GM21381 (cell line): ENCODE measurements around the gene TSPAN18.

ENCODE experiments used
- ATAC-seq: cut with Tn5 transposase; IDR thresholded peaks from one replicate; pipeline ENCODE4 v1.9.1; 2021; ENCODE audit warnings: mild to moderate bottlenecking, moderate library complexity; ENCODE audit not compliant: unreplicated experiment

TSPAN18 gene

DNA sequence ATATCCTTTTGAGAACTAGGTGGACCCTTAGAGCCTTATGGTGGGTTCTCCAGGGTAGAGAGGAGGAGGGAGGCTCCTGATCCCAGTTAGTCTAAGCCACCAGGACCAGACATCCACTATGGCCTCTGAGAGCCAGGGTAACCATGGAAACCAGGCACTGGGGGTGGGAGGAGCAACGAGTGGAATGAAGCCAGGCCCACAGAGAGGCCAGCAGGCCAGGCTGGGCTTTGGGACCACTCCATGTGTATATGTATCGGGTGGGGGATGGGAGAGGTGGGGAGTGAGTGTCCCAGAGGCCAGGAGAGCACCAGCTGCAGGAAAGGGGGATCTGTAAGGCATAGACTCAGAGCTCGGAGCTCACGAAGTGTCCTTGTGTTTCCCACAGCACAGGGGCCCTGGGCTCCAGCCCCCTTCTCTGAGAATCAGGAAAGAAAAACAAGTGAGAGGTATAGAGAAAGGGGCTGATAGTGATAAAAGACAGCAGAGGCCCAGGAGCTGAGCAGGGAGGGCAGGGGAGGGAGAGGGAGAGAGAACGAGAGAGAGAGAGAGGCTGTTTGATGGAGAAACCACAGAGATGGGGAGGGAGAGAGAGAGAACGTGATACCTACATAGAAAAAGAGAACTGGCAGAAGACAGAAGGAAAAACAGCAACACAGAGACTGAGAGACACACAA, 15.5 kb upstream of the TSPAN18 start:
- ATAC-seq: no peak

DNA sequence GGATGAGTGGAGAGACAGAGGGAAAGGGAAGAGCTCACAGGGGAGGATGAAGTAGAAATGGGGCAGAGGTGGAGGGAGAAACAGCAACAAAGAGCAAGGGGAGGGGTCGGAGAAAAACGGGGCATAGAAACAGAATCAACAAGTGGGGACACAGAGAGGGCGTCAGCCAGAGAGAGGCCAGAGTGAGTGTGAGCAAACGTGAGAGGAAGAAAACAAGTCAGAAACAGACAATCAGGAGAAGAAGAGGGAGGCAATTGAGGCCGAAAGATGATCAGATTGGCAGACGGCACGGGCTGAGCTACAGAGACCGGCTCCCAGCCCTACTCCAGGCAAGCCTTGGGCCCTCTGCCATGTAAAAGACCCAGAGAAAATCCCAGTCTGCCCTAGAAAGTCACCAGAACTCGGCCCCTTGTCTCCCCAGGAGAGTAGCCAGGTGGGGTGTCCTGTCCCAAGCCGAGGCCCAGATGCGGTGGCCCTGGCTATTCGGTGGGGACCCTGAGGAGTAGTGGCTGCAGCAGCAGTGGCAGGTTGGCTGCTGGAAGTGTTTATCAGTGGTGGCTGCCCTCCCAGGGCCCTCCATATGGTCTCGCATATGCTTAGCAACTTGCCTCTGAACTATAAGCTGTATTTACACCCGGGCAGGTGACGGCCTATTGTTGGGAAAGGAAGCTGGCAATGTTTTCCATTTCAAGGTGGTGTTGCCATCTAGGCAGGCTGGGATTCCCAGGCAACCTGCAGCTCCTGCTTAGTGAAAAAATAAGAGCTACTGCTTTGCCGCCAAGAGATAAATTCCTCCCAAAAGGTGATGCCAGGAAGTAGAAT, 14.8 kb upstream of the TSPAN18 start:
- no peak for ATAC-seq

DNA sequence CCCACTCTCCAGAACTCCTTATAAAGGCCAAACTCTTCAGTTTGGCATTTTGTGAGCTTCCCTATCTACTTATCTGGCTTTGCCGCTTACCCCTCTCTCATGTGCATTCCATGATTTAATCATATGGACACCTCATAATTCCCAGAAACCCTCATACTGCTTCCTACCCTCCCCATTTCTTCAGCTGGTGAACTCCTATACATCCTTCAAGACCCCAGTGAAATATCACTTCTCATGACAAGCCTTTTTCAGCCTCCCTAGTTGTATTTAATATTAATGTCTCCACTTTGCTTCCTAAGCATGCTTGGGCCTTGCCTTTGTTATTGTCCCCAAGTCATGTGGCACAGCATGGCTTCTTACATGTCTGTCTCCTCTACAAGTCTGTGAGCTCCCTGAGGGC, 13.7 kb upstream of the TSPAN18 start:
- no peak for ATAC-seq

DNA sequence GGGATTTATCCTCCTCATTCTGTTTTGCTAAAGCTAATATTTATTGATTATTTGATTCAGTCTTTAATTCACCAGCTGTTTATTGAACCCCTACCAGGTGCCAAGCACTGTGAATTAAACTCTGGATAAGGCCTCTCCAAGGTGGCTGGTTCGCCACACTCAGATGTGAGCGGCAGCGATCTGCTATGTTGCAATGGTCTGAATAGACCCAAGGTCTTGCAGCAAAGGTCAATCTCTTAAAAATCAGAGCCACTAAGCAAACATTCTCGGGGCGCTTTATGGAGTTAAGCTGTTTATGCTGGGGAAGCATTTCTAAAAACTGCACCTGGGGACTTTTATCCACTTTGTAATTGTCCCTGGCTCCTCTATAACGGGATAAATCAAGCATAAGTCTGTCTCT, 10.5 kb upstream of the TSPAN18 start:
- ATAC-seq: no peak

DNA sequence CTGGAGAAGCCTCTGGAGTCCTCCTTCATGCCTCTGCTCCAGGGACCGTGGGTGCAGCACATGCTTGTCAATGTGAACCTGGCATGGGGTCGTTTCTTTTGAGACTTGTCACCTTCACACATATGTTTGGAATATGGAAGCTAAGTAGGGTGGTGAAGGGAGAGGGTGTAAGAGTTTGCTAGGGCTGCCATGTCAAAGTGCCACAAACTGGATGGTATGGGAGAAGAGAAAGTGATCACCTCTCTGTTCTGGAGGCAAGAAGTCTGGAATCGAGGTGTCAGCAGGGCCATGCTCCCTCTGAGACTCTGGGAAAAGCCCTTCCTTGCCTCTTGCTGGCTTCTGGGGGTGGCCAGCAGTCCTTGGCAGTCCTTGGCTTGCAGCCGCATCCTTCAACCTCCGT, 8.7 kb upstream of the TSPAN18 start:
- ATAC-seq: no peak

DNA sequence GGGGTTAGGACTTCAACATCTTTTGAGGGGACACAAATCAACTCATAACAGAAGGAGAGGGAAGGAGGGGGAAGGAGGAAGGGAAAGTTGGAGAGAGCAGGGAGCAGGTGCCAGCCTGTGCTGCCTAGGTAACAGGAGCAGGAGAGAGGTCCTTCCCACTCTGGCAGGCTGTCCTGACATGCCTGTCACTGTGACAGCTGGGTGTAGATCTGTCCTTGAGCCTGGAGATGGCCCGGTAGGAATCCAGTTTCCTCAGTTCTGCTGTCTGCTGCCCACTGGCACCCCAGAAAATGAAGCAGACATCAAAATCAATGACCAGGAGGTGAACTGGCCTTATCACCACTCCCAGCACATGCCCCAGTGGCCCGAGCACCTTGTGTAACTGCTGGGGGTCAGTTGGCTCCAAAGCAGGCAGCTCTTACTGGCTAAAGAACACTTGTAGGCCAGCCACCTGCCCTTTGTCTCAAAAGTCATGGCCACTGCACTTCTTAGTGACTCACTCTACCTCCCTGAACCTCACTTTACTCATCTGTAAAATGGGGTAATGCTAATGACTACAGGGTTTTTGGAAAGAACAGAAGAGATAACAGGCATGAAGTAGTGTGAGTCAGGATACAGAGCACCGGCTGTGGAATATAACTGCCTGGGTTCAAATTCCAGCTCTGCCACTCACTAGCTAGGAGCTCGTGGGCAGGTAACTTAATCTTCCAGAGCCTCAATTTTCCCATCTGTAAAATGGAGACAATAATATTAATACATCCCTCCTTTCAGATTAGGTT, 8.0 kb upstream of the TSPAN18 start:
- no peak for ATAC-seq

DNA sequence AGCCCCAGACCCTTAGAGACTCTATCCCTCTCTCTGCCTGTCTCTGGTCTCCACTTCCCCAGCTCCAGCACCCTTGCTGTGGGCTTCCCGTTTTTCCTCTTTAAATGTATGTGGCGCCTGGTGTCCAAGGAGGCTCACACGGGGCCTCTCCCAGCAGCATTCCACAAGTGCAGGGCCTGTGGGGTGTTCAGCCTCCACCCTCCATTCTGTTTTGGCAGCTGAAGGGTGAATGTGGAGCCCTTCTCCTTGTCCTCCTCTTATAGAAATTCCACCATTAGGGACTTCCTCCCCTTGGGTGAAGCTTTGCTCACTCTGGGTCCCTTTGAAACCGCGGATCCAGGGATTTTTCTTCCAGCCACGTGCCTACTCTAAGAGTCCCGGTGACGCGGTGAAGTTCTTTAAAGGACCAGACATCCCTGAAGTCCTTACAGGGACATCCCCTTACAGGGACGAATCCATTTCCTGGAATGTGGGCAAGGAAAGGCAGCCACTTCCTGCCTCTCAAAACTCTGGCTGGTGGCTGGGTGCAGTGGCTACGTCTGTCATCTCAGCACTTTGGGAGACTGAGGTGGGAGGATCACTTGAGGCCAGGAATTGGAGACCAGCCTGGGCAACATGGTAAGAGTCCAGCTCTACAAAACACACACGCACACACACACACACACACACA, 1.6 kb upstream of the TSPAN18 start:
- no peak for ATAC-seq

DNA sequence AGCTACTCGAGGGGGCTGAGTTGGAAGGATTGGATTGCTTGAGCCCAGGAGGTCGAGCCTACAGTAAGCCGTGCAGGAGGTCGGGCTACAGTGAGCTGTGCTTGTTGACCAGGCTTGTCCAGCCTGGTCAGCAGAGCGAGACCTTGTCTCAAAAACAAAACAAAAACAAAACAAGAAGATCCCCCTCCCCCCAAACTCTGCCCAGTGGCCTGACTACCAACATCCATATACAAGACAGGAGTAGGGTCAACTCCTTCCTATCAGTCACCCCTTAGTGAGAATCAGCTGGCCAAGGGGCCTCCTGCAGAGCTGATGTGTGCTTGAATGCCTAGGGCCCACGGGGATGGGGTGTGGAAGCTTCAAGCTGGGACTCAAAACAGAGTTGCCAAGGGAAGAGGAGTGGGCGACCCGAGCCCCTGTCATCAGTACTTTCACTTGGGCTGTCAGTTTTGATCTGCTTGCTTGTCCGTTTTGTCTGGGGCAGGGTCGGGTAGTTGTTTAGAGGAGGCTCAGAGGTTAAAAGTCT, 942 bp upstream of the TSPAN18 start:
- no peak for ATAC-seq

DNA sequence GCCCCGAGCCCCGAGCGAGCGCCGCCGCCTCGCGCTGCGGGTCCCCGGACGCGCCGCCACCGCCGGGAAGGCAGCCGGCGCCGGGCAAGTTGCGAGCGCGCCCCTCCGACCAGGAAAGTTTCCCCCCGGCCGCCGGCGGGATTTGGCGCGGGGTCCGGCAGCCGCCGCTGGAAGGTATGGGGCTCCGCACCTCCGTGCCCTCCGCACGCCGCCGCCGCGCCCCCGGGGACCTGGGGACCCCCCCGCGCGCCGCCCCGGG, 281 bp downstream of the TSPAN18 start:
- no peak for ATAC-seq

DNA sequence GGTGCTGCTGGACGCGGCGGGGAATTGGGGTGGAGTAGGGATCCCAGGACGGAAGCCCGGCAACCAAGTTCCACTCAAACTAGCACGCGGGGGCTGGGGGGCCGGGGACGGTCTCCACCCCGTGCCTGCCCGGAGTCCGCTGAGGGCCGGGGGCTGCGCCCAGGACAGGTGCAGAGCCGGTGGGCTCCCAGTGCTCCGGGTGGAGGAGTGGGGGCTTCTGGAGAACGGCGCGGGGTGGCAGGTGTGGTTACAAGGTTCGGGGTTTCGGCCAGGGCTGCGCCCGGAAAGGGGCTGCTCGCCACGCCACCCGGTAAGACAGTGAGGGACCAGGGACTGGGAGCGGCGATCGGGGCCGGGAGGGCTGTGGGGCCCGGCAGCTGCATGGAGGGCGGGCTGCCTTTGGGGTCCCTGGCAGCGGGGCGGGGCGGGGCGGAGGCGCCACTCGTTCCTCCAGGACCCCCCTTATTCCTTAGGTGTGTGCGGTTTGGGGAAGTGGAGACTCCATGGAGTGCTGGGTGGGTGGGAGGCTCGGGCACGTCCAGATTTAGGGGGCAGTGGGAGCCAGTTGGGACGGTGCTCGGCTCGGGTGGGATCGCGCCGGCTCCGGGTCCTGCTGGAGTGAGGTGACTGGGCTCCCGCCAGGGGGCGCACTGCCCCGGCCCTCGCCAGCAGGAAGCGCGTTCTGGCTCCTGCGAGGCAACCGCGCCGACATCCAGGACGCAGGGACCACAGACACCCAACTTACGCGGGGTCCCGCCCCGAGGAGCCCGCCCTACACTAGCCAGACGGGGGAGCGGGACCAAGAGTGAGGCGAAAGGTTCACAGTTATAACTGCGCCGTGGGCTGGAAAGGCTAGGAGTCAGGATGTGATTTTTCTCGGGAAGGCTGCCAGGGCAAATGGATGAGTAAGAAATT, 868 bp downstream of the TSPAN18 start:
- ATAC-seq: no peak

DNA sequence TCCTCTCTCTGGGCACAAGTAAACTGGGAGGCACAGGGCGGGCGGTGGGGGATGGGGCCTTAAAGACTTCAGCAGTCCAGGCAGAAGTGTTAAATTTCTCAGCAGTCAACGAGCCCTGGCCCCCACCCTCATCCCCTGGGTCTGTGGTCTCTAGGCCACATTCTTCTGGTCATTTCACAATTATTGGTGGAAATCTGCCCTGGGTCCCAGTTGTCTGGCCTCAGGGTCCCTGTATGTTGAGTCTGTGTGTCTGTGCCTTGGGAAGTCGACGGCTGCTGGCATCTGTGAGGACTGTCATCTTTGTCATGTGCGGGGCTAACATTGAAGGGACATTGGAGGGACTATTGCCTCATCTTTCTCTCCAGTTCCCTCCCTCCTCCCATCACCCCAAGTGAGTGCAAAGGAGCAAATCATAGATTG, 1.7 kb downstream of the TSPAN18 start:
- no peak for ATAC-seq

DNA sequence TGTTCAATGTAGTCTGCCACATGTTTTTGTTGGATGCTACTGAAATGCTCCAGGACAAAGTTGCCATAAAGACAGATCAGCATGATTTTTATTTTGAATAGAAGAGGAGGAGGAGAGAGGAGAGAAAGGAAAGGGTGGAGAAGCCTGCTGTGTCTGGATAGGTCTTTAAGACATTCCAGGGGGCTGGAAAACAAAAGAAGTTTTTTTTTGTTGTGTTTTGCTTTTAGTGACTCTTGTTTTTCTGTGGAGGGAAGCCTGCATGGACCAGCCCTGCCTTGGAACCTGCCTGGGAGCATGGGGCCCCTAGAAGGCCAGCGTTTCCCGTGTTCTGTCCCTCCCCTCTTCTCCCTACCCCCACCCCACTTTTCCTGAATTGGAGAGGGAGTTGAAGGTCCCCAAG, 2.3 kb downstream of the TSPAN18 start:
- no peak for ATAC-seq

DNA sequence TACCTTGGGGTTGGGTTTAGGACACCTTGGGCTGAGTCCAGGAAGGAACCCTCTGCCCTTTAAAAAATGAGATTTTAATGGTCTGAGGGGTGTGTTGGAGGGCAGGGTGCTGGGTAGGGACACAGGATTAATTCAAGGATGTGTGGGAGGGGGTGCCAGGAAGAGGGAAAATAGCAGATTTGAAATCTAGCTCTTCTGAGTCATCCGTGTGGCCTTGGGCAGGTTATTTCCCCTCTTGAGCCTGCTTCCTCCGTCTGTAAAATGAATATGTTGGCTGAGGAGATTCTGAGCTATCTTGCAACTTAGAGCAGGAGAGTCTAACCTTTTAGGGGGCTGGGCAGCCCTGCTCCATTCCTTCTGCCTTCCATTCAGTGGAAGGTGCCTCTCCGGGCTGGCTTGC, 3.0 kb downstream of the TSPAN18 start:
- ATAC-seq: no peak

DNA sequence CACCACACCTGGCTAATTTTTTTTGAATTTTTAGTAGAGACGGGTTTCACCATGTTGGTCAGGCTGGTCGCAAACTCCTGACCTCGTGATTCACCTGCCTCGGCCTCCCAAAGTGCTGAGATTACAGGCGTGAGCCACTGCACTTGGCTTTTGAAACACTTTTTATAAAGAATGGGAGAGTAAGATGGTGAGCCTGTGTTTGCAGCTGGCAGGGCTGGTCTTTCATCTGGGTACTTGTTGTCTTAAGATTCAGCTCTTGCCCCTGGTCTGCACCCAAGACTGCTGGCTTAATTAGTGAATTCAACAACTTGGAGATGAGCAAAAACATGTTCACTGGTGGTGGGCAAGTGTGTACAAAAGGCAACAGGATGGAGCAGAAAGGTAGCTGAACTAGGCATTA, 4.0 kb downstream of the TSPAN18 start:
- no peak for ATAC-seq

DNA sequence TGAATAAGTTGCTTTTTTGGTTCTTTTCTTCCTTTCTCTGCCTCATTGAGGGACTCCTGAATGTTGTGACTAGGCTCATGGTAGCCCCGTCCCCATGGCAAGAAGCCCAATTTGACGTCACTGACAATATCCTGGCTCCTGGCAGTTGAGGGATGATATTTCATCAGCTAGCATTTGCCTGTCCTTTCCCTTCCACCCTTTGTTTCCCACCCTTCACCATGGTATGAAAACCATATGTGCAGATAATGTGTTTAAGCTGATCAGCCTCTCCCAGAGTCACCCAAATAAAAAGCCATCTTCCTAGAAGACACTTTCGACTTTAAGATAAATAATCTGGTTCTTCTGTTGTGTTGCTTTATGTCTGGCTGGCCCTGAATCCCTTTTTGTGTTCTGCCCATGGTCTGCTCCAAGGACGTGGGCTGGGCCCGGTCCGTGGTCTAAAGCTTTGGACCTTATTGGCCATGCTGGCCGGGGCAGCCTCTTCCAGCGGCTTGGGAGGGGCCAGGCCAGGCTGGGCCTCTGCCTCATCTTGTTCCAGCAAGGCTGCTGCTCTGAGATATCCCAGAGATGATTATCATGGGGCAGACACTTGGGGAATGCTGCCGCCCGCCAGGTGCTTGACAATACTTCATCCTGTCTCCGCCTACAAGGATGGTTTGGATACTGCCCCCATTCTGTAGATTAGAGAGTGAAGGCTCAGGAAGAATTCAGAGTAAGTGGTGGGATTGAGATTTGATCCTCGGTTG, 5.1 kb downstream of the TSPAN18 start:
- no peak for ATAC-seq

DNA sequence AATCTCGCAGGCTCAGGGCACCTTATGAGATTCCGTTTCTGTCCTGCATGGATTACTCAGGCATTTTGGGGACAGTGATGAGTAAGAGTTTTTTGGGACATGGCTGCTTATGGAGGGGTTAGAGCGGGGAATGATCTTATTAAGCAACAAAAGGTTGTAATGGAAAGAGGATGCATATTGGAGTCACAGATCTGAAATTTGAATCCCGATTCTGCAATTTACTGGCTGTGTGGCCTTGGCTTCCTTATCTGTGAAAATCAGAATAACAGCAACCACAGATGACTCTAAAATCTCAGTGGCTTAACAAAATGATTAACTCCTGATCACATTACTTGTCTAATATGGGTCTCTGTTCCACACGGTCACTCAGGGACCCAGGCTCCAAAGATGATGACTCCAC, 5.8 kb downstream of the TSPAN18 start:
- no peak for ATAC-seq

DNA sequence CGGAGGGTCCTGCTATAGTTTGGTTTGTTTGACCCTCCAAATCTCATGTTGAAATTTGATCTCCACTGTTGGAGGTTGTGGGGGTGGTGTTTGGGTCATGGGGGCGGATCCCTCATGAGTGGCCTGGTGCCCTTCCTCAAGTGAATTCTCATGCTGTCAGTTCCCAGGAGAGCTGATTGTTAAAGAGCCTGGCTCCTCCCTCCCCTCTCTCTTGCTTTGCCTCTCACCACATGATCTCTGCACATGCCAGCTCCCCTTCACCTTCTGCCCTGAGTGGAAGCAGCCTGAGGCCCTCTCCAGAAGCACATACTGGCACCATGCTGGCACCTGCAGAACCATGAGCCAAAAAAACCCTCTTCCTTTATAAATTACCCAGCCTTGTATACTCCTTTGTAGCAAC, 7.1 kb downstream of the TSPAN18 start:
- no peak for ATAC-seq

DNA sequence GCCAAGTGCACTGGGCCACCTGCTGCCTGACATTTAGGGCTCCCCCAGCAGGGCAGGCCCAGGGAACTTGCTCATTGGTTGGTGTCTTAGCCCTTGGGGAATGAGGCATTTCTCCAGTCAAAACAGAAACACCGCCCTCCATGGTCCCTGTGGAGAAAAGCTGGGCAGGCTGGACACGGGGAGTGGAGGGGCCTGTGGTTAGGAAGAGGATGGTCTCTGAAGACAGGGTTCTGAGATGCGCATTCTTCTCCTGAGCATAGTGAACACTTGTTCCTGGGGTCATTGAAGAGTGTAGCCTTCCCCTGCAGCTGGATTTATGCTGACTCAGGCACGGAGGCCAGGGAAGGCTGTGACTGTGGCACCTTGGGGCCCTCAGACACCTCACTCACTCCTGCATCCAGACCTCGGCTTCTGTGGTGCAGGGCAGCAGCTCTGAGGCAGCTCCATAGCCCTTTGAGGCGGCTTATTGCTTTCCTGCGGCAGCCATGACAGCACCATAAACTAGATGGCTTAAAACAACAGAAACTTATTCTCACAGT, 8.2 kb downstream of the TSPAN18 start:
- no peak for ATAC-seq

DNA sequence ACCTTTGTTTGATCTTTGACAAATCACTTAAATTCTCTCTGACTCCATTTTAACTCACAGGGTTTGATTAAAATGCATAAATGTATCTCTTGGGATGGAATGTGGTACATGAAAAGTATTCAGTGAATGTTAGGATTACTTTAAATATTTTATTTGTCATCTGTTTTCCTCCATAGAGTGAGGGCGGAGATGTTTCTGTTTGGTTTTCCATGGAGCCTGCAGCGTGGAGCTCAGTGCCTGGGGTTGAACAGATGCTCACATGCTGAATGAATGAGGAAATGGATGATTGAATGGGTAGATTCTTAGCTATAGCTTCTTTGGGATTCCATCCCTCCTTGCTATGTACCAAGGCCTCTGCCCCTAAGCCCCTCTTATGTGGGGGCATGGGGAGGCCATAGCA, 10.0 kb downstream of the TSPAN18 start:
- ATAC-seq: no peak
